HPDE6-E6E7 (cell line): Measurements from ENCODE around the gene FAN1.
A peak's percentile ranks its signal among the peaks of the same experiment; 100 is the strongest.

Source experiments
- DNase-seq: peaks from one replicate; pipeline ENCODE4 v3.0.0; 2011; ENCODE audit warnings: missing footprints; ENCODE audit errors: extremely low spot score

FAN1 gene

GRCh38 chr15:30921106-30921505 is 17.4 kb downstream of the FAN1 start:
- DNase-seq: no peak

GRCh38 chr15:30921781-30922479 is 18.2 kb downstream of the FAN1 start:
- DNase-seq: no peak

GRCh38 chr15:30922480-30923311 is 19.0 kb downstream of the FAN1 start:
- DNase-seq: no peak

GRCh38 chr15:30923429-30923828 is 19.7 kb downstream of the FAN1 start:
- no peak for DNase-seq

- no peak for DNase-seq
Observed at GRCh38 chr15:30924353-30924752, 20.6 kb downstream of the FAN1 start.

- no peak for DNase-seq
Observed at GRCh38 chr15:30925686-30926085, 22.0 kb downstream of the FAN1 start.

- no peak for DNase-seq
Observed at GRCh38 chr15:30926161-30926560, 22.4 kb downstream of the FAN1 start.

- no peak for DNase-seq
Observed at GRCh38 chr15:30927148-30927761, 23.5 kb downstream of the FAN1 start.

GRCh38 chr15:30928076-30928475 is 24.4 kb downstream of the FAN1 start:
- no peak for DNase-seq

- DNase-seq: no peak
Observed at GRCh38 chr15:30929064-30929669, 25.5 kb downstream of the FAN1 start.

GRCh38 chr15:30929982-30930381 is 26.3 kb downstream of the FAN1 start:
- DNase-seq: no peak

GRCh38 chr15:30930422-30930821 is 26.7 kb downstream of the FAN1 start:
- no peak for DNase-seq

GRCh38 chr15:30933293-30933692 is 29.6 kb downstream of the FAN1 start:
- peak; percentile 26 for DNase-seq

GRCh38 chr15:30939161-30939560 is 35.4 kb downstream of the FAN1 start:
- no peak for DNase-seq

GRCh38 chr15:30940359-30940758 is 36.6 kb downstream of the FAN1 start:
- DNase-seq: no peak

GRCh38 chr15:30941520-30941919 is 37.8 kb downstream of the FAN1 start:
- no peak for DNase-seq

GRCh38 chr15:30943654-30944335 is 40.1 kb downstream of the FAN1 start:
- DNase-seq: no peak

- DNase-seq: no peak
Observed at GRCh38 chr15:30953183-30953582, 49.5 kb downstream of the FAN1 start.

- peak; percentile 72 for DNase-seq
Observed at GRCh38 chr15:30953731-30954378, 50.1 kb downstream of the FAN1 start.

- no peak for DNase-seq
Observed at GRCh38 chr15:30954674-30955073, 51.0 kb downstream of the FAN1 start.
